Tibial nerve (tissue), 3 donors: ENCODE data around the gene GABRB1.

Experiments
- CTCF ChIP-seq, 5 experiments: fragments of 200-600 bp in 3 of 5; fragments of 450-650 bp in 2 of 5; sonication (generic) in 3 of 5; IDR thresholded peaks; one replicate each; pipeline ENCODE4 v1.5.1; 2016 to 2019; ENCODE audit warnings: antibody characterized with exemption in 5 of 5, mild to moderate bottlenecking in 3 of 5, moderate library complexity in 2 of 5
- POLR2A ChIP-seq, 2 donors: fragments of 450-650 bp; IDR thresholded peaks; one replicate each; pipeline ENCODE4 v1.6.1; 2017; ENCODE audit warnings: antibody characterized with exemption in 2 of 2, mild to moderate bottlenecking in 2 of 2, moderate library complexity in 2 of 2

- TF ChIP-seq CTCF (IDR thresholded peaks at IDR 0.05) (no peak), POLR2A (IDR thresholded peaks at IDR 0.05) (no peak)
Measured at GRCh38 chr4:47275595-47275994, 244.2 kb downstream of the GABRB1 start.
